ENCODE measurements around the gene GPN2.

GRCh38 chr1:26936823-26937222 is 46.7 kb upstream of the GPN2 start:
- TF ChIP-seq CTCF (IDR thresholded peaks at IDR 0.05) (no peak), POLR2AphosphoS5 (IDR thresholded peaks at IDR 0.05; ENCODE audit: low read depth, low read length) (no peak), TCF7L2 (IDR thresholded peaks at IDR 0.05; ENCODE audit: low read depth, low read length) (no peak), REST (IDR thresholded peaks at IDR 0.05; ENCODE audit: insufficient read depth in 1 of 2, low read depth in 2 of 2, low read length in 1 of 2) (no peak)
